GM12878 (cell line): ENCODE results near the gene NELFE. TPM values are rescaled to one million over a fixed set of nuclear protein-coding genes. Genes with fewer than 3 reads are reported as not detected.

Experiments used
- CREB1 ChIP-seq: IDR thresholded peaks from 2 replicates; pipeline ENCODE4 v1.6.1; 2012; ENCODE audit warnings: low read depth, mild to moderate bottlenecking, inconsistent platforms
- HCFC1 ChIP-seq: fragments of 150-350 bp; IDR thresholded peaks from 2 replicates; pipeline ENCODE4 v1.6.1; 2014; ENCODE audit warnings: low read length
- NBN ChIP-seq: fragments of 450-650 bp; IDR thresholded peaks from 2 replicates; pipeline ENCODE4 v1.6.1; 2016
- NRF1 ChIP-seq: conservative IDR thresholded peaks from 2 replicates; pipeline ENCODE4 v1.6.1; 2011; ENCODE audit warnings: mild to moderate bottlenecking, low read depth, low read length, improper control_type of control experiment
- PKNOX1 ChIP-seq: fragments of 450-650 bp; IDR thresholded peaks from 2 replicates; pipeline ENCODE4 v1.6.1; 2016; ENCODE audit warnings: mild to moderate bottlenecking
- RB1 ChIP-seq: fragments of 450-650 bp; formaldehyde crosslinking; IDR thresholded peaks from 2 replicates; pipeline ENCODE4 v1.6.1; 2017; ENCODE audit warnings: mild to moderate bottlenecking, borderline replicate concordance
- SKIL ChIP-seq: fragments of 450-650 bp; IDR thresholded peaks from 2 replicates; pipeline ENCODE4 v1.6.1; 2017; ENCODE audit warnings: mild to moderate bottlenecking, low read depth, inconsistent platforms; ENCODE audit not compliant: poor library complexity, severe bottlenecking
- TCF12 ChIP-seq: IDR thresholded peaks from 2 replicates; pipeline ENCODE4 v1.6.1; 2011; ENCODE audit warnings: low read depth, mild to moderate bottlenecking, low read length
- TCF7 ChIP-seq: IDR thresholded peaks from 2 replicates; pipeline ENCODE4 v1.6.1; 2014; ENCODE audit warnings: antibody characterized with exemption, borderline replicate concordance
- ZBTB11 ChIP-seq: fragments of 450-650 bp; formaldehyde crosslinking; IDR thresholded peaks from 2 replicates; pipeline ENCODE4 v1.5.0; 2022; ENCODE audit warnings: mild to moderate bottlenecking, missing genetic modification characterization
- ZBTB4 ChIP-seq: fragments of 450-650 bp; formaldehyde crosslinking; IDR thresholded peaks from 2 replicates; pipeline ENCODE4 v1.4.0; 2022; ENCODE audit warnings: mild to moderate bottlenecking, moderate library complexity
- ZNF687 ChIP-seq: fragments of 450-650 bp; IDR thresholded peaks from 2 replicates; pipeline ENCODE4 v1.6.1; 2017; ENCODE audit warnings: mild to moderate bottlenecking, moderate library complexity
- ZSCAN29 ChIP-seq: fragments of 450-650 bp; IDR thresholded peaks from 2 replicates; pipeline ENCODE4 v1.6.1; 2017; ENCODE audit warnings: mild to moderate bottlenecking, moderate library complexity
- polyA plus RNA-seq, 11 experiments: library from polyadenylated mRNA; depleted of rRNA in 4 of 11; unstranded in 6 of 11; stranded (reverse) in 5 of 11; fragments of >200 nt; fragmentation: Nextera tagmentation in 4 of 11; fragmentation: Illumina TruSeq in 1 of 11; extraction: Ambion mirVana in 4 of 11; extraction: Trizol in 1 of 11; gene quantifications; 1 replicate in 1 of 11; 2 replicates in 10 of 11; pipeline versions ENCODE4 v1.2.1 to v1.2.3, GENCODE V29; 2011 to 2016; ENCODE audit warnings: inconsistent platforms in 2 of 11, missing spikeins in 2 of 11, low read depth in 1 of 11
- total RNA-seq, 4 experiments: library from RNA; depleted of rRNA in 3 of 4; stranded (reverse); fragments of >200 nt in 3 of 4; fragmentation: Illumina TruSeq in 1 of 4; extraction: Trizol in 1 of 4; gene quantifications; 2 replicates each; pipeline versions ENCODE4 v1.2.1 to v1.2.3, GENCODE V29; 2013 to 2021

Gene NELFE
- total and polyA plus RNA-seq, 10 of the 15 experiments (the other 5 are each of a cell fraction or from before 2014, with no cell fraction given) = 8.5 to 105 (median 59.7) TPM

- peak; percentile 78 for TF ChIP-seq PKNOX1
- peak; percentile 100 for TF ChIP-seq NBN
- peak; percentile 84; the same call in 1 of the 2 replicates for TF ChIP-seq RB1
- peak; percentile 56; the same call in 1 of the 2 replicates for TF ChIP-seq ZBTB11 (CRISPR knock-in tag)
- TF ChIP-seq TCF12 = 0 out of 2 replicates have a peak, but pooled peaks have one; percentile 52
- no peak for TF ChIP-seq ZSCAN29
- TF ChIP-seq SKIL = peak; percentile 54
- TF ChIP-seq ZNF687 = peak; percentile 77
- TF ChIP-seq HCFC1 = peak; percentile 65
- TF ChIP-seq ZBTB4 (CRISPR knock-in tag) = no peak
- no peak for TF ChIP-seq TCF7
- TF ChIP-seq NRF1 = 0 out of 2 replicates have a peak, but pooled peaks have one; percentile 2
- peak; percentile 99 for TF ChIP-seq CREB1
Measured at GRCh38 chr6:31971993-31972708, 13.4 kb upstream of the NELFE start, which contains the start of gene DXO (continued).
